Activated CD4-positive, alpha-beta T cell treated with anti-CD3 and anti-CD28 coated beads, Interleukin-2, amount 10 ng/mL, durations not matched to agents 24 days and 14 days (primary cell): ENCODE data around the gene PDLIM5. TPM values are rescaled to one million over a fixed set of nuclear protein-coding genes. Genes with fewer than 3 reads are reported as not detected.
"Not testable (repeated sequence)": the region's sequence is repeated elsewhere in the genome, so short reads cannot be mapped to it uniquely, and the experiment has no call there.

Experiments
- DNase-seq: peaks from one replicate; pipeline ENCODE4 v3.0.0; 2022
- H3K27ac Mint-ChIP-seq: one replicate; pipeline ENCODE4 v1.8.0; 2022; ENCODE audit warnings: mild to moderate bottlenecking, mixed read lengths
- H3K27me3 Mint-ChIP-seq: one replicate; pipeline ENCODE4 v1.8.0; 2022; ENCODE audit warnings: mixed read lengths
- H3K36me3 Mint-ChIP-seq: one replicate; pipeline ENCODE4 v1.8.0; 2022; ENCODE audit warnings: low read depth, mild to moderate bottlenecking, mixed read lengths
- H3K4me1 Mint-ChIP-seq: one replicate; pipeline ENCODE4 v1.8.0; 2021; ENCODE audit warnings: mixed read lengths
- H3K4me3 Mint-ChIP-seq: one replicate; pipeline ENCODE4 v1.8.0; 2022; ENCODE audit warnings: mild to moderate bottlenecking, moderate library complexity, mixed read lengths
- H3K9me3 Mint-ChIP-seq: one replicate; pipeline ENCODE4 v1.8.0; 2021; ENCODE audit warnings: mixed read lengths
- intact Hi-C: fragments of 100-400 bp; cut with micrococcal nuclease; formaldehyde crosslinking; loops from one replicate; pipeline ENCODE4 v1.15.1; 2023
- total RNA-seq: library from RNA; stranded (reverse); gene quantifications from 2 replicates; pipeline ENCODE4 v1.2.3, GENCODE V29; 2022

PDLIM5 gene
- total RNA-seq, 1 donor from 2014 or later: 16.5 TPM

GRCh38 chr4:94506822-94507221, 55.1 kb downstream of the PDLIM5 start:
- no peak for DNase-seq
- intact Hi-C loops: no loop called here
- peaks cover 6% of the 10 kb centered on the region for H3K4me1 Mint-ChIP-seq
- no peak overlapping the region for H3K27ac Mint-ChIP-seq
- H3K9me3 Mint-ChIP-seq: no peaks in the 10 kb centered on the region
- no peaks in the 10 kb centered on the region for H3K36me3 Mint-ChIP-seq
- H3K4me3 Mint-ChIP-seq: no peak overlapping the region
- H3K27me3 Mint-ChIP-seq: no peaks in the 10 kb centered on the region

- DNase-seq: no peak
- peaks cover 6% of the 10 kb centered on the region for H3K4me1 Mint-ChIP-seq
- no peak overlapping the region for H3K4me3 Mint-ChIP-seq
- no peaks in the 10 kb centered on the region for H3K27me3 Mint-ChIP-seq
- no peaks in the 10 kb centered on the region for H3K9me3 Mint-ChIP-seq
- intact Hi-C loops: no loop called here
- no peak overlapping the region for H3K27ac Mint-ChIP-seq
- H3K36me3 Mint-ChIP-seq: no peaks in the 10 kb centered on the region
Observed at GRCh38 chr4:94507281-94507680, 55.5 kb downstream of the PDLIM5 start.

GRCh38 chr4:94507708-94508107, 56.0 kb downstream of the PDLIM5 start:
- intact Hi-C loops: no loop called here
- no peaks in the 10 kb centered on the region for H3K36me3 Mint-ChIP-seq
- peaks cover 6% of the 10 kb centered on the region for H3K4me1 Mint-ChIP-seq
- no peak for DNase-seq
- no peak overlapping the region for H3K27ac Mint-ChIP-seq
- H3K9me3 Mint-ChIP-seq: no peaks in the 10 kb centered on the region
- H3K4me3 Mint-ChIP-seq: no peak overlapping the region
- no peaks in the 10 kb centered on the region for H3K27me3 Mint-ChIP-seq

GRCh38 chr4:94508296-94508695, 56.6 kb downstream of the PDLIM5 start:
- Mint-ChIP-seq H3K4me3 (no peak overlapping the region), H3K9me3 (no peaks in the 10 kb centered on the region), H3K4me1 (peaks cover 6% of the 10 kb centered on the region), H3K27me3 (no peaks in the 10 kb centered on the region), H3K36me3 (no peaks in the 10 kb centered on the region), H3K27ac (no peak overlapping the region)
- intact Hi-C loops: no loop called here
- DNase-seq: no peak

GRCh38 chr4:94508806-94509205, 57.1 kb downstream of the PDLIM5 start:
- H3K4me3 Mint-ChIP-seq: no peak overlapping the region
- no peaks in the 10 kb centered on the region for H3K36me3 Mint-ChIP-seq
- H3K9me3 Mint-ChIP-seq: no peaks in the 10 kb centered on the region
- no peaks in the 10 kb centered on the region for H3K27me3 Mint-ChIP-seq
- DNase-seq: no peak
- H3K27ac Mint-ChIP-seq: no peak overlapping the region
- intact Hi-C loops: no loop called here
- H3K4me1 Mint-ChIP-seq: peaks cover 6% of the 10 kb centered on the region

- peaks cover 6% of the 10 kb centered on the region for H3K4me1 Mint-ChIP-seq
- H3K27ac Mint-ChIP-seq: no peak overlapping the region
- no peaks in the 10 kb centered on the region for H3K36me3 Mint-ChIP-seq
- DNase-seq: no peak
- no peaks in the 10 kb centered on the region for H3K27me3 Mint-ChIP-seq
- intact Hi-C loops: loop anchor here (10.0 kb wide), 1 partner anchor 313 kb away; no protein-coding TSS in a partner anchor
- H3K4me3 Mint-ChIP-seq: no peak overlapping the region
- H3K9me3 Mint-ChIP-seq: no peaks in the 10 kb centered on the region
Observed at GRCh38 chr4:94511591-94511990, 59.8 kb downstream of the PDLIM5 start.

- not testable (repeated sequence) for H3K27ac Mint-ChIP-seq, DNase-seq, H3K4me3 Mint-ChIP-seq, H3K27me3 Mint-ChIP-seq, H3K9me3 Mint-ChIP-seq, H3K36me3 Mint-ChIP-seq, H3K4me1 Mint-ChIP-seq
- intact Hi-C loops: loop anchor here (10.0 kb wide), 1 partner anchor 311 kb away; no protein-coding TSS in a partner anchor
Observed at GRCh38 chr4:94513532-94513931, 61.8 kb downstream of the PDLIM5 start.

GRCh38 chr4:94515365-94515764, 63.6 kb downstream of the PDLIM5 start:
- Mint-ChIP-seq H3K9me3 (no peaks in the 10 kb centered on the region), H3K4me1 (no peaks in the 10 kb centered on the region), H3K4me3 (no peak overlapping the region), H3K27ac (no peak overlapping the region), H3K36me3 (no peaks in the 10 kb centered on the region), H3K27me3 (no peaks in the 10 kb centered on the region)
- DNase-seq: no peak
- intact Hi-C loops: loop anchor here (10.0 kb wide), 1 partner anchor 309 kb away; no protein-coding TSS in a partner anchor

- H3K27me3 Mint-ChIP-seq: no peaks in the 10 kb centered on the region
Observed at GRCh38 chr4:94516067-94516466, 64.3 kb downstream of the PDLIM5 start.

GRCh38 chr4:94516999-94517398, 65.3 kb downstream of the PDLIM5 start:
- no peaks in the 10 kb centered on the region for H3K27me3 Mint-ChIP-seq
- no peak overlapping the region for H3K4me3 Mint-ChIP-seq
- H3K27ac Mint-ChIP-seq: no peak overlapping the region
- no peaks in the 10 kb centered on the region for H3K36me3 Mint-ChIP-seq
- H3K9me3 Mint-ChIP-seq: no peaks in the 10 kb centered on the region
- intact Hi-C loops: loop anchor here (10.0 kb wide), 1 partner anchor 308 kb away; no protein-coding TSS in a partner anchor
- H3K4me1 Mint-ChIP-seq: no peaks in the 10 kb centered on the region
- no peak for DNase-seq

More at GRCh38 chr4:94516067-94516466, 64.3 kb downstream of the PDLIM5 start:
- no peaks in the 10 kb centered on the region for H3K4me1 Mint-ChIP-seq
- H3K27ac Mint-ChIP-seq: no peak overlapping the region
- H3K4me3 Mint-ChIP-seq: no peak overlapping the region
- H3K9me3 Mint-ChIP-seq: no peaks in the 10 kb centered on the region
- H3K36me3 Mint-ChIP-seq: no peaks in the 10 kb centered on the region
- DNase-seq: no peak
- intact Hi-C loops: loop anchor here (10.0 kb wide), 1 partner anchor 309 kb away; no protein-coding TSS in a partner anchor

GRCh38 chr4:94517492-94517891, 65.8 kb downstream of the PDLIM5 start:
- H3K4me1 Mint-ChIP-seq: no peaks in the 10 kb centered on the region
- H3K4me3 Mint-ChIP-seq: no peak overlapping the region
- H3K27ac Mint-ChIP-seq: no peak overlapping the region
- H3K9me3 Mint-ChIP-seq: no peaks in the 10 kb centered on the region
- intact Hi-C loops: loop anchor here (10.0 kb wide), 1 partner anchor 307 kb away; no protein-coding TSS in a partner anchor
- no peak for DNase-seq
- H3K36me3 Mint-ChIP-seq: no peaks in the 10 kb centered on the region
- no peaks in the 10 kb centered on the region for H3K27me3 Mint-ChIP-seq

GRCh38 chr4:94519019-94519418, 67.3 kb downstream of the PDLIM5 start:
- H3K27me3 Mint-ChIP-seq: no peaks in the 10 kb centered on the region
- no peak overlapping the region for H3K27ac Mint-ChIP-seq
- no peaks in the 10 kb centered on the region for H3K36me3 Mint-ChIP-seq

GRCh38 chr4:94519925-94520789, 68.4 kb downstream of the PDLIM5 start:
- Mint-ChIP-seq H3K4me1 (no peaks in the 10 kb centered on the region), H3K27me3 (no peaks in the 10 kb centered on the region), H3K36me3 (no peaks in the 10 kb centered on the region)

More at GRCh38 chr4:94519019-94519418, 67.3 kb downstream of the PDLIM5 start:
- intact Hi-C loops: loop anchor here (10.0 kb wide), 1 partner anchor 306 kb away; no protein-coding TSS in a partner anchor
- no peak for DNase-seq
- H3K9me3 Mint-ChIP-seq: no peaks in the 10 kb centered on the region
- no peak overlapping the region for H3K4me3 Mint-ChIP-seq
- H3K4me1 Mint-ChIP-seq: no peaks in the 10 kb centered on the region

GRCh38 chr4:94523033-94523580, 71.4 kb downstream of the PDLIM5 start:
- intact Hi-C loops: no loop called here
- H3K4me1 Mint-ChIP-seq: peaks cover 3% of the 10 kb centered on the region
- no peaks in the 10 kb centered on the region for H3K36me3 Mint-ChIP-seq
- H3K27me3 Mint-ChIP-seq: no peaks in the 10 kb centered on the region
- no peak overlapping the region for H3K4me3 Mint-ChIP-seq
- no peak for DNase-seq
- H3K9me3 Mint-ChIP-seq: no peaks in the 10 kb centered on the region
- no peak overlapping the region for H3K27ac Mint-ChIP-seq

More at GRCh38 chr4:94519925-94520789, 68.4 kb downstream of the PDLIM5 start:
- no peak overlapping the region for H3K4me3 Mint-ChIP-seq
- DNase-seq: no peak
- intact Hi-C loops: loop anchor here (10.0 kb wide), 1 partner anchor 305 kb away; no protein-coding TSS in a partner anchor
- H3K9me3 Mint-ChIP-seq: no peaks in the 10 kb centered on the region
- no peak overlapping the region for H3K27ac Mint-ChIP-seq
